Fibroblast of lung (primary cell): Measurements from ENCODE around the gene DNAJB2.

Source experiments
- EZH2 ChIP-seq: IDR thresholded peaks from 2 replicates; pipeline ENCODE4 v1.5.1; 2012; ENCODE audit warnings: low read length, control low read depth, mild to moderate bottlenecking; ENCODE audit errors: missing control alignments
- TF ChIP-seq, protein P1 (sequence below), 2 donors: IDR thresholded peaks in 1 of 2; conservative IDR thresholded peaks in 1 of 2; 1 replicate in 1 of 2; 2 replicates in 1 of 2; pipeline ENCODE4 v1.5.1; 2011 to 2012; ENCODE audit warnings: low read length in 2 of 2, control low read depth in 1 of 2, inconsistent platforms in 1 of 2, low read depth in 1 of 2, mild to moderate bottlenecking in 1 of 2

- TF ChIP-seq, protein P1, sequence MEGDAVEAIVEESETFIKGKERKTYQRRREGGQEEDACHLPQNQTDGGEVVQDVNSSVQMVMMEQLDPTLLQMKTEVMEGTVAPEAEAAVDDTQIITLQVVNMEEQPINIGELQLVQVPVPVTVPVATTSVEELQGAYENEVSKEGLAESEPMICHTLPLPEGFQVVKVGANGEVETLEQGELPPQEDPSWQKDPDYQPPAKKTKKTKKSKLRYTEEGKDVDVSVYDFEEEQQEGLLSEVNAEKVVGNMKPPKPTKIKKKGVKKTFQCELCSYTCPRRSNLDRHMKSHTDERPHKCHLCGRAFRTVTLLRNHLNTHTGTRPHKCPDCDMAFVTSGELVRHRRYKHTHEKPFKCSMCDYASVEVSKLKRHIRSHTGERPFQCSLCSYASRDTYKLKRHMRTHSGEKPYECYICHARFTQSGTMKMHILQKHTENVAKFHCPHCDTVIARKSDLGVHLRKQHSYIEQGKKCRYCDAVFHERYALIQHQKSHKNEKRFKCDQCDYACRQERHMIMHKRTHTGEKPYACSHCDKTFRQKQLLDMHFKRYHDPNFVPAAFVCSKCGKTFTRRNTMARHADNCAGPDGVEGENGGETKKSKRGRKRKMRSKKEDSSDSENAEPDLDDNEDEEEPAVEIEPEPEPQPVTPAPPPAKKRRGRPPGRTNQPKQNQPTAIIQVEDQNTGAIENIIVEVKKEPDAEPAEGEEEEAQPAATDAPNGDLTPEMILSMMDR (conservative IDR thresholded peaks at IDR 0.05 in 1 of 2, IDR thresholded peaks at IDR 0.05 in 1 of 2; ENCODE audit: low read depth in 1 of 2, low read length in 2 of 2), result no peak
- TF ChIP-seq EZH2, result no peak
Measured at GRCh38 chr2:219250049-219250781, 29.0 kb upstream of the DNAJB2 start.
